ENCODE data around the gene PLEKHM1. TPM values are rescaled to one million over a fixed set of nuclear protein-coding genes. Genes with fewer than 3 reads are reported as not detected.

The PLEKHM1 gene
- total and polyA plus RNA-seq, 2 donors (not counting 3 experiments of a cell fraction or from before 2014, with no cell fraction given), result 29.7 to 52.0 TPM

DNA sequence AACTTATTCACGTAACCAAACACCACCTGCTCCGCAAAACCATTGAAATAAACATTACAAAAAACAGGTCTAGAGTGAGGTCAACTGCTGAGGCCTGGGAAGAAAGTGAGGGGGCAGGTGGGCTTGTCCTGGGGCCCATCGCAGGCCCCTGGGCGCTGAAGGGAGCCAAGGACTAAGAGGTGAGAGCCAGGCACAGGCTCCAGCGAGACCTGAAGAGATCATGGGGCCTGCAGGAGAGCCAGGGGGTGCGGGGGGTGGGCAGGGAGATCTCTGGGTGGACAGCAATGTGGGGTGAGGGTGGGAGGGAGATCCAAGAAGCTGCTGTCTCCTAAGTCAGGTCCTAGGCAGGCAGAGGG is 65.8 kb downstream of the PLEKHM1 start:
- no peak overlapping the region for H3K4me3 ChIP-seq (replicated peaks in 1 of 3; ENCODE audit: insufficient read depth in 1 of 3, low read depth in 1 of 3, low read length in 3 of 3)
- H3K4me2 ChIP-seq (ENCODE audit: insufficient read depth, low read length), result no peak overlapping the region
- DNase-seq (ENCODE audit: low read depth, low spot score), result no peak
- H3K27ac ChIP-seq (ENCODE audit: insufficient read depth, low read depth, low read length), result no peak overlapping the region
- no peak overlapping the region for H3K9ac ChIP-seq (replicated peaks; ENCODE audit: extremely low read depth, insufficient read depth, low read length)
- H3K27me3 ChIP-seq (ENCODE audit: control insufficient read depth in 2 of 2, insufficient read depth in 2 of 2, low read length in 2 of 2), result no peaks in the 10 kb centered on the region
- TF ChIP-seq MYC (IDR thresholded peaks at IDR 0.05; ENCODE audit: low read depth, low read length) (no peak), JUN (IDR thresholded peaks at IDR 0.05; ENCODE audit: borderline replicate concordance, insufficient read depth, insufficient read length, low read depth) (no peak), FOS (IDR thresholded peaks at IDR 0.05; ENCODE audit: borderline replicate concordance, insufficient read depth, low read length) (no peak), POLR2AphosphoS5 (IDR thresholded peaks at IDR 0.05; ENCODE audit: insufficient read depth, low read depth, low read length) (no peak), POLR2A (IDR thresholded peaks at IDR 0.05; ENCODE audit: low read depth, low read length) (no peak), CTCF (IDR thresholded peaks at IDR 0.05; ENCODE audit: extremely low read depth in 1 of 2, insufficient read depth in 1 of 2, low read depth in 1 of 2, low read length in 2 of 2) (no peak), MAX (IDR thresholded peaks at IDR 0.05; ENCODE audit: insufficient read depth, insufficient read length) (no peak), GATA2 (IDR thresholded peaks at IDR 0.05; ENCODE audit: insufficient read depth, insufficient read length, low read depth, low read length) (no peak), EZH2 (IDR thresholded peaks at IDR 0.05; ENCODE audit: borderline replicate concordance, low read depth, low read length, severe bottlenecking) (no peak)
- ChIA-PET CTCF (interaction anchor here (3.0 to 4.1 kb wide), 2 partner anchors 11 to 206 kb away, joined by 11 to 22 read pairs; no protein-coding TSS in a partner anchor), POLR2A (no interaction called here)
- no peak overlapping the region for H2AFZ ChIP-seq (ENCODE audit: low read depth, low read length)
- dilution Hi-C loops (cut with MboI; ENCODE audit: extremely low pct_ligation_motif_present, low sequenced_read_pairs), result no loop called here
- H4K20me1 ChIP-seq (replicated peaks; ENCODE audit: control insufficient read depth, extremely low read depth, insufficient read depth, low read length), result no peaks in the 10 kb centered on the region
- FAIRE-seq, result no peak
- intact Hi-C loops (cut with micrococcal nuclease), result no loop called here
- no peaks in the 10 kb centered on the region for H3K9me1 ChIP-seq (replicated peaks; ENCODE audit: control insufficient read depth, extremely low read depth, insufficient read depth, low read length)
- H3K79me2 ChIP-seq (ENCODE audit: control insufficient read depth, insufficient read depth, low read length), result no peaks in the 10 kb centered on the region
- H3K36me3 ChIP-seq (ENCODE audit: control insufficient read depth in 2 of 2, extremely low read depth in 1 of 2, insufficient read depth in 2 of 2, low read length in 2 of 2), result no peaks in the 10 kb centered on the region
- BruUV-seq (replicated peaks), result no TSS peak
- no peaks in the 10 kb centered on the region for H3K4me1 ChIP-seq (ENCODE audit: control insufficient read depth, extremely low read depth, insufficient read depth, low read length)
- no peaks in the 10 kb centered on the region for H3K9me3 ChIP-seq (replicated peaks; ENCODE audit: control insufficient read depth, insufficient read depth, low read length)

Data from endothelial cell of umbilical vein (primary cell).